GM12878 (cell line): ENCODE data around the gene PSMB5. TPM values are rescaled to one million over a fixed set of nuclear protein-coding genes. Genes with fewer than 3 reads are reported as not detected.

Source experiments
- CBFB ChIP-seq: IDR thresholded peaks from 2 replicates; pipeline ENCODE4 v1.6.1; 2016; ENCODE audit warnings: antibody characterized with exemption, low read depth
- CBX3 ChIP-seq: fragments of 200-600 bp; sonication (generic); IDR thresholded peaks from 2 replicates; pipeline ENCODE4 v1.6.1; 2016; ENCODE audit warnings: low read depth, borderline replicate concordance
- ELK1 ChIP-seq: IDR thresholded peaks from 2 replicates; pipeline ENCODE4 v1.6.1; 2012; ENCODE audit warnings: low read depth, low read length, improper control_type of control experiment
- HDGF ChIP-seq: fragments of 450-650 bp; IDR thresholded peaks from 2 replicates; pipeline ENCODE4 v1.6.1; 2016; ENCODE audit warnings: antibody characterized with exemption
- IKZF2 ChIP-seq, 2 experiments: fragments of 450-650 bp; IDR thresholded peaks; 2 replicates each; pipeline ENCODE4 v1.6.1; 2017; ENCODE audit warnings: mild to moderate bottlenecking in 2 of 2, moderate library complexity in 2 of 2
- JUND ChIP-seq: IDR thresholded peaks from 2 replicates; pipeline ENCODE4 v1.6.1; 2012; ENCODE audit warnings: low read depth, mild to moderate bottlenecking, low read length, improper control_type of control experiment, moderate library complexity
- KAT2A ChIP-seq: conservative IDR thresholded peaks from 2 replicates; pipeline ENCODE4 v1.6.1; 2011; ENCODE audit warnings: low read depth, low read length; ENCODE audit not compliant: control insufficient read depth
- NBN ChIP-seq: fragments of 450-650 bp; IDR thresholded peaks from 2 replicates; pipeline ENCODE4 v1.6.1; 2016
- PBX3 ChIP-seq: IDR thresholded peaks from 2 replicates; pipeline ENCODE4 v1.6.1; 2011; ENCODE audit warnings: mild to moderate bottlenecking, low read depth, low read length, moderate library complexity; ENCODE audit not compliant: insufficient replicate concordance
- POLR2AphosphoS2 ChIP-seq: IDR thresholded peaks from 2 replicates; pipeline ENCODE4 v1.6.1; 2011; ENCODE audit warnings: low read depth, mild to moderate bottlenecking, low read length, improper control_type of control experiment, moderate library complexity
- RAD21 ChIP-seq: IDR thresholded peaks from 2 replicates; pipeline ENCODE4 v1.6.1; 2011; ENCODE audit warnings: mild to moderate bottlenecking, low read depth, low read length, moderate library complexity; ENCODE audit not compliant: insufficient read depth
- RCOR1 ChIP-seq: conservative IDR thresholded peaks from 2 replicates; pipeline ENCODE4 v1.6.1; 2012; ENCODE audit warnings: low read depth, low read length, improper control_type of control experiment
- SMARCA5 ChIP-seq: fragments of 450-650 bp; IDR thresholded peaks from 2 replicates; pipeline ENCODE4 v1.6.1; 2017; ENCODE audit warnings: mild to moderate bottlenecking
- SUPT20H ChIP-seq: IDR thresholded peaks from 2 replicates; pipeline ENCODE4 v1.6.1; 2011; ENCODE audit warnings: low read depth, mild to moderate bottlenecking, low read length, moderate library complexity, borderline replicate concordance; ENCODE audit not compliant: control insufficient read depth
- TCF3 ChIP-seq: IDR thresholded peaks from 2 replicates; pipeline ENCODE4 v1.6.1; 2012; ENCODE audit warnings: low read depth, mild to moderate bottlenecking, low read length, borderline replicate concordance; ENCODE audit not compliant: insufficient read depth
- ZNF622 ChIP-seq: fragments of 450-650 bp; IDR thresholded peaks from 2 replicates; pipeline ENCODE4 v1.6.1; 2017; ENCODE audit warnings: mild to moderate bottlenecking, inconsistent platforms
- polyA plus RNA-seq, 11 experiments: library from polyadenylated mRNA; depleted of rRNA in 4 of 11; unstranded in 6 of 11; stranded (reverse) in 5 of 11; fragments of >200 nt; fragmentation: Nextera tagmentation in 4 of 11; fragmentation: Illumina TruSeq in 1 of 11; extraction: Ambion mirVana in 4 of 11; extraction: Trizol in 1 of 11; gene quantifications; 1 replicate in 1 of 11; 2 replicates in 10 of 11; pipeline versions ENCODE4 v1.2.1 to v1.2.3, GENCODE V29; 2011 to 2016; ENCODE audit warnings: inconsistent platforms in 2 of 11, missing spikeins in 2 of 11, low read depth in 1 of 11
- total RNA-seq, 4 experiments: library from RNA; depleted of rRNA in 3 of 4; stranded (reverse); fragments of >200 nt in 3 of 4; fragmentation: Illumina TruSeq in 1 of 4; extraction: Trizol in 1 of 4; gene quantifications; 2 replicates each; pipeline versions ENCODE4 v1.2.1 to v1.2.3, GENCODE V29; 2013 to 2021
- TF ChIP-seq, protein P1 (sequence below): IDR thresholded peaks from 2 replicates; pipeline ENCODE4 v1.6.1; 2011; ENCODE audit warnings: low read depth, low read length, improper control_type of control experiment, borderline replicate concordance
- TF ChIP-seq, protein P2 (sequence below): IDR thresholded peaks from 2 replicates; pipeline ENCODE4 v1.6.1; 2011; ENCODE audit warnings: borderline replicate concordance, low read depth, mild to moderate bottlenecking, moderate library complexity, mixed read lengths, low read length; ENCODE audit not compliant: insufficient read depth; ENCODE audit errors: extremely low read length

The PSMB5 gene
- total and polyA plus RNA-seq, 10 of the 15 experiments (the other 5 are each of a cell fraction or from before 2014, with no cell fraction given): 84.5 to 802 (median 144) TPM

- no peak for TF ChIP-seq KAT2A
- no peak for TF ChIP-seq SUPT20H
- TF ChIP-seq CBFB: no peak
- no peak for TF ChIP-seq RAD21
- TF ChIP-seq, protein P1, sequence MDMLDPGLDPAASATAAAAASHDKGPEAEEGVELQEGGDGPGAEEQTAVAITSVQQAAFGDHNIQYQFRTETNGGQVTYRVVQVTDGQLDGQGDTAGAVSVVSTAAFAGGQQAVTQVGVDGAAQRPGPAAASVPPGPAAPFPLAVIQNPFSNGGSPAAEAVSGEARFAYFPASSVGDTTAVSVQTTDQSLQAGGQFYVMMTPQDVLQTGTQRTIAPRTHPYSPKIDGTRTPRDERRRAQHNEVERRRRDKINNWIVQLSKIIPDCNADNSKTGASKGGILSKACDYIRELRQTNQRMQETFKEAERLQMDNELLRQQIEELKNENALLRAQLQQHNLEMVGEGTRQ: no peak
- 0 out of 2 replicates have a peak, but pooled peaks have one; percentile 36 for TF ChIP-seq RCOR1
- no peak for TF ChIP-seq ELK1
- no peak for TF ChIP-seq TCF3
- TF ChIP-seq, protein P2, sequence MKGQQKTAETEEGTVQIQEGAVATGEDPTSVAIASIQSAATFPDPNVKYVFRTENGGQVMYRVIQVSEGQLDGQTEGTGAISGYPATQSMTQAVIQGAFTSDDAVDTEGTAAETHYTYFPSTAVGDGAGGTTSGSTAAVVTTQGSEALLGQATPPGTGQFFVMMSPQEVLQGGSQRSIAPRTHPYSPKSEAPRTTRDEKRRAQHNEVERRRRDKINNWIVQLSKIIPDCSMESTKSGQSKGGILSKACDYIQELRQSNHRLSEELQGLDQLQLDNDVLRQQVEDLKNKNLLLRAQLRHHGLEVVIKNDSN: no peak
- no peak for TF ChIP-seq PBX3
- no peak for TF ChIP-seq CBX3
- no peak for TF ChIP-seq ZNF622
- peak; percentile 90 for TF ChIP-seq HDGF
- TF ChIP-seq IKZF2 (IDR thresholded peaks at IDR 0.05): no peak
- no peak for TF ChIP-seq JUND
- 0 out of 2 replicates have a peak, but pooled peaks have one; percentile 65 for TF ChIP-seq SMARCA5
- TF ChIP-seq NBN: peak; percentile 72; the same call in 1 of the 2 replicates
- peak; percentile 92 for TF ChIP-seq POLR2AphosphoS2
Observed at GRCh38 chr14:23071244-23071920, 36.7 kb upstream of the PSMB5 start (continued).
